Adrenal gland (tissue), 5 donors: Measurements from ENCODE around the gene ERI3.

ENCODE experiments used
- POLR2A ChIP-seq, 2 donors: fragments of 450-650 bp; IDR thresholded peaks; one replicate each; pipeline ENCODE4 v1.6.1; 2017; ENCODE audit warnings: antibody characterized with exemption in 2 of 2, mild to moderate bottlenecking in 2 of 2, moderate library complexity in 1 of 2
- TF ChIP-seq, protein P1 (sequence below), 6 experiments: fragments of 450-650 bp in 4 of 6; fragments of 200-600 bp in 2 of 6; sonication (generic) in 1 of 6; IDR thresholded peaks; 1 replicate in 5 of 6; 2 replicates in 1 of 6; pipeline versions ENCODE4 v1.5.1 to v1.8.0; 2016 to 2021; ENCODE audit warnings: antibody characterized with exemption in 6 of 6, mild to moderate bottlenecking in 2 of 6, moderate library complexity in 1 of 6
- donor health status: DM: no; HTN: no; CAD: no.

DNA sequence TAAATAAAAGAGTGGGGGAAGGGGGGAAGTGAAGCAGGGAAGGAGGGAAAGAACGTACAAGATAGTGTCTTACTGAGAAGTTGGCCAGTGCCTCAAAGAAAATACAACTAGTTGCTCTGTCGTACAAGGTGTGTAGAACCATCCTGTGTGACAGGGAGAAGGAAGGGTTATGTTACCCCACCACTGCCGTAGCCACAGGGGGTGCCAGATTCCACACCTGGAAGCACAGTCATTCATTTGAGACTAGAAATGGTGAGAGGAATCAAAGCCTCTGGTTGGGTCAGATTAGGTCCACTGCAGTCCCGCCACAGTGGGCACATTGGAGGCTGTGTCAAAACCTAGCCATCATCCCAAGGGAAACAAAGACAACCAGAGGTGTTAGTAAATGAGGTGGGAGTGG is 2.7 kb upstream of the ERI3 start:
- TF ChIP-seq, protein P1, sequence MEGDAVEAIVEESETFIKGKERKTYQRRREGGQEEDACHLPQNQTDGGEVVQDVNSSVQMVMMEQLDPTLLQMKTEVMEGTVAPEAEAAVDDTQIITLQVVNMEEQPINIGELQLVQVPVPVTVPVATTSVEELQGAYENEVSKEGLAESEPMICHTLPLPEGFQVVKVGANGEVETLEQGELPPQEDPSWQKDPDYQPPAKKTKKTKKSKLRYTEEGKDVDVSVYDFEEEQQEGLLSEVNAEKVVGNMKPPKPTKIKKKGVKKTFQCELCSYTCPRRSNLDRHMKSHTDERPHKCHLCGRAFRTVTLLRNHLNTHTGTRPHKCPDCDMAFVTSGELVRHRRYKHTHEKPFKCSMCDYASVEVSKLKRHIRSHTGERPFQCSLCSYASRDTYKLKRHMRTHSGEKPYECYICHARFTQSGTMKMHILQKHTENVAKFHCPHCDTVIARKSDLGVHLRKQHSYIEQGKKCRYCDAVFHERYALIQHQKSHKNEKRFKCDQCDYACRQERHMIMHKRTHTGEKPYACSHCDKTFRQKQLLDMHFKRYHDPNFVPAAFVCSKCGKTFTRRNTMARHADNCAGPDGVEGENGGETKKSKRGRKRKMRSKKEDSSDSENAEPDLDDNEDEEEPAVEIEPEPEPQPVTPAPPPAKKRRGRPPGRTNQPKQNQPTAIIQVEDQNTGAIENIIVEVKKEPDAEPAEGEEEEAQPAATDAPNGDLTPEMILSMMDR (IDR thresholded peaks at IDR 0.05), result no peak
- no peak for TF ChIP-seq POLR2A (IDR thresholded peaks at IDR 0.05)
